Measurements from ENCODE around the gene ZNF440. TPM values are rescaled to one million over a fixed set of nuclear protein-coding genes. Genes with fewer than 3 reads are reported as not detected.

The ZNF440 gene
- total RNA-seq, 1 donor from 2014 or later = 18.5 TPM

- peaks cover 14% of the 10 kb centered on the region for H3K4me1 Mint-ChIP-seq
- CTCF ChIA-PET = interaction anchor here (1.2 kb wide), 1 partner anchor 131 kb away, joined by 3 read pairs; no protein-coding TSS in a partner anchor
- peaks cover 16% of the 10 kb centered on the region for H3K9me3 Mint-ChIP-seq
- H3K36me3 Mint-ChIP-seq (ENCODE audit: low read depth) = no peaks in the 10 kb centered on the region
- no peak overlapping the region for H3K27ac Mint-ChIP-seq
- intact Hi-C loops (cut with micrococcal nuclease) = no loop called here
- TF ChIP-seq CTCF (IDR thresholded peaks at IDR 0.05) = no peak
- no peak for DNase-seq
- H3K27me3 Mint-ChIP-seq = no peaks in the 10 kb centered on the region
- H3K4me3 Mint-ChIP-seq = no peak overlapping the region
- POLR2A ChIA-PET = no interaction called here
- ATAC-seq (ENCODE audit: low read depth) = no peak
Measured at GRCh38 chr19:11792942-11793341, 21.1 kb upstream of the ZNF440 start.

- Mint-ChIP-seq H3K27me3 (no peaks in the 10 kb centered on the region), H3K9me3 (peaks cover 2% of the 10 kb centered on the region)
- POLR2A ChIA-PET = interaction anchor here (0.7 to 2.6 kb wide), 8 partner anchors 16 to 343 kb away, joined by 3 to 14 read pairs (median 6); partner anchors contain the start of genes ZNF20, ZNF439, ZNF440 and ZNF441
Measured at GRCh38 chr19:11797491-11797890, 16.6 kb upstream of the ZNF440 start.

GRCh38 chr19:11798391-11799330 lies 15.4 kb upstream of the ZNF440 start, which contains the start of gene ZNF491:
TSS of gene ZNF491 (plus strand) at chr19:11798523. CDS start at chr19:11805954, 7,431 bp downstream.
- peak; percentile 99 for ATAC-seq (ENCODE audit: low read depth)

More at GRCh38 chr19:11797491-11797890, 16.6 kb upstream of the ZNF440 start:
- Mint-ChIP-seq H3K27ac (no peak overlapping the region), H3K36me3 (ENCODE audit: low read depth) (peaks cover 2% of the 10 kb centered on the region), H3K4me3 (peak overlapping the region; percentile 91), H3K4me1 (peaks cover 25% of the 10 kb centered on the region)
- ATAC-seq (ENCODE audit: low read depth) (peak; percentile 48), DNase-seq (peak; percentile 40)
- peak; percentile 54 for TF ChIP-seq CTCF (IDR thresholded peaks at IDR 0.05)
- CTCF ChIA-PET = interaction anchor here (0.5 to 3.0 kb wide), 26 partner anchors 9 to 697 kb away, joined by 3 to 26 read pairs (median 5); partner anchors contain the start of genes ZNF136, ZNF20, ZNF440 and ZNF441
- intact Hi-C loops (cut with micrococcal nuclease) = loop anchor here (1.0 to 5.0 kb wide), 5 partner anchors 85 to 344 kb away; no protein-coding TSS in a partner anchor

GRCh38 chr19:11806354-11807098 lies 7.5 kb upstream of the ZNF440 start:
- Mint-ChIP-seq H3K4me1 (no peaks in the 10 kb centered on the region), H3K36me3 (ENCODE audit: low read depth) (peaks cover 21% of the 10 kb centered on the region), H3K4me3 (no peak overlapping the region), H3K27ac (no peak overlapping the region), H3K27me3 (no peaks in the 10 kb centered on the region), H3K9me3 (peaks cover 21% of the 10 kb centered on the region)
- CTCF ChIA-PET = interaction anchor here (1.9 kb wide), 1 partner anchor 9 kb away, joined by 4 read pairs; the partner anchor contains the start of gene ZNF491
- intact Hi-C loops (cut with micrococcal nuclease) = no loop called here
- ATAC-seq (ENCODE audit: low read depth) (no peak), DNase-seq (no peak)
- POLR2A ChIA-PET = no interaction called here
- no peak for TF ChIP-seq CTCF (IDR thresholded peaks at IDR 0.05)

More at GRCh38 chr19:11798391-11799330, 15.4 kb upstream of the ZNF440 start, which contains the start of gene ZNF491:
- intact Hi-C loops (cut with micrococcal nuclease) = loop anchor here (1.0 to 5.0 kb wide), 7 partner anchors 16 to 259 kb away; partner anchors contain the start of genes ZNF439 and ZNF440
- Mint-ChIP-seq H3K27me3 (no peaks in the 10 kb centered on the region), H3K27ac (peak within 1 kb of the TSS; percentile 71), H3K4me1 (peaks cover 25% of the 10 kb centered on the region), H3K36me3 (ENCODE audit: low read depth) (peaks cover 2% of the 10 kb centered on the region), H3K4me3 (peak within 1 kb of the TSS; percentile 91), H3K9me3 (no peaks in the 10 kb centered on the region)
- DNase-seq = peak; percentile 77
- no peak for TF ChIP-seq CTCF (IDR thresholded peaks at IDR 0.05)
- ChIA-PET CTCF (interaction anchor here (0.7 to 3.0 kb wide), 22 partner anchors 8 to 696 kb away, joined by 3 to 26 read pairs (median 6); partner anchors contain the start of genes ZNF136, ZNF20, ZNF440 and ZNF700), POLR2A (interaction anchor here (0.6 to 2.6 kb wide), 11 partner anchors 13 to 1856 kb away, joined by 3 to 14 read pairs (median 5); partner anchors contain the start of genes ZNF20, ZNF439, ZNF440 and ZNF441)
